Adrenal gland (tissue), 5 donors: Measurements from ENCODE around the gene KRT71.

Experiments
- CTCF ChIP-seq, 6 experiments: fragments of 450-650 bp in 4 of 6; fragments of 200-600 bp in 2 of 6; sonication (generic) in 1 of 6; IDR thresholded peaks; 1 replicate in 5 of 6; 2 replicates in 1 of 6; pipeline versions ENCODE4 v1.5.1 to v1.8.0; 2016 to 2021; ENCODE audit warnings: antibody characterized with exemption in 6 of 6, mild to moderate bottlenecking in 2 of 6, moderate library complexity in 1 of 6
- POLR2A ChIP-seq, 2 donors: fragments of 450-650 bp; IDR thresholded peaks; one replicate each; pipeline ENCODE4 v1.6.1; 2017; ENCODE audit warnings: antibody characterized with exemption in 2 of 2, mild to moderate bottlenecking in 2 of 2, moderate library complexity in 1 of 2
- donor health status: DM: no; HTN: no; CAD: no.

- TF ChIP-seq CTCF (IDR thresholded peaks at IDR 0.05) (no peak), POLR2A (IDR thresholded peaks at IDR 0.05) (no peak)
Measured at GRCh38 chr12:52521175-52521567, 31.8 kb downstream of the KRT71 start.
